Measurements from ENCODE around the gene TTC9B.

GRCh38 chr19:40229484-40229883, 11.3 kb upstream of the TTC9B start:
- no peak for TF ChIP-seq POLR2A (IDR thresholded peaks at IDR 0.05)
- TF ChIP-seq CTCF (IDR thresholded peaks at IDR 0.05): no peak

Data from heart left ventricle (tissue), 13 donors.